RWPE1 (cell line): ENCODE results near the gene ZNF785.
"Not testable (repeated sequence)": the region's sequence is repeated elsewhere in the genome, so short reads cannot be mapped to it uniquely, and the experiment has no call there.

Source experiments
- CTCF ChIA-PET: fragments of 350-600 bp; sonication (Branson Sonifier 250); formaldehyde crosslinking; extraction: SDS; loops from one replicate; lab custom pipeline; 2021; lab: Yijun Ruan, JAX
- POLR2A ChIA-PET: fragments of 400-600 bp; formaldehyde crosslinking; extraction: SDS; loops from one replicate; lab custom pipeline; 2020; ENCODE audit warnings: antibody characterized with exemption; ENCODE audit not compliant: low non-redundant PET; lab: Yijun Ruan, JAX
- DNase-seq: peaks from one replicate; pipeline ENCODE4 v3.0.0; 2012; ENCODE audit warnings: low spot score
- H3K27ac ChIP-seq: fragments of 450-650 bp; 2 replicates; pipeline ENCODE4 v1.5.1; 2017
- TF ChIP-seq, protein P1 (sequence below): fragments of 450-650 bp; conservative IDR thresholded peaks from 2 replicates; pipeline ENCODE4 v1.5.1; 2017; ENCODE audit warnings: low read depth, mild to moderate bottlenecking

Gene ZNF785

GRCh38 chr16:30603945-30604315, 18.4 kb upstream of the ZNF785 start:
- CTCF ChIA-PET = interaction anchor here (0.6 kb wide), 2 partner anchors 33 to 47 kb away, joined by 3 to 9 read pairs; no protein-coding TSS in a partner anchor

GRCh38 chr16:30602616-30603277, 17.2 kb upstream of the ZNF785 start:
- CTCF ChIA-PET = interaction anchor here (0.5 to 1.3 kb wide), 2 partner anchors 27 to 36 kb away, joined by 4 to 5 read pairs; no protein-coding TSS in a partner anchor

More at GRCh38 chr16:30603945-30604315, 18.4 kb upstream of the ZNF785 start:
- POLR2A ChIA-PET = no interaction called here
- no peak overlapping the region for H3K27ac ChIP-seq
- TF ChIP-seq, protein P1, sequence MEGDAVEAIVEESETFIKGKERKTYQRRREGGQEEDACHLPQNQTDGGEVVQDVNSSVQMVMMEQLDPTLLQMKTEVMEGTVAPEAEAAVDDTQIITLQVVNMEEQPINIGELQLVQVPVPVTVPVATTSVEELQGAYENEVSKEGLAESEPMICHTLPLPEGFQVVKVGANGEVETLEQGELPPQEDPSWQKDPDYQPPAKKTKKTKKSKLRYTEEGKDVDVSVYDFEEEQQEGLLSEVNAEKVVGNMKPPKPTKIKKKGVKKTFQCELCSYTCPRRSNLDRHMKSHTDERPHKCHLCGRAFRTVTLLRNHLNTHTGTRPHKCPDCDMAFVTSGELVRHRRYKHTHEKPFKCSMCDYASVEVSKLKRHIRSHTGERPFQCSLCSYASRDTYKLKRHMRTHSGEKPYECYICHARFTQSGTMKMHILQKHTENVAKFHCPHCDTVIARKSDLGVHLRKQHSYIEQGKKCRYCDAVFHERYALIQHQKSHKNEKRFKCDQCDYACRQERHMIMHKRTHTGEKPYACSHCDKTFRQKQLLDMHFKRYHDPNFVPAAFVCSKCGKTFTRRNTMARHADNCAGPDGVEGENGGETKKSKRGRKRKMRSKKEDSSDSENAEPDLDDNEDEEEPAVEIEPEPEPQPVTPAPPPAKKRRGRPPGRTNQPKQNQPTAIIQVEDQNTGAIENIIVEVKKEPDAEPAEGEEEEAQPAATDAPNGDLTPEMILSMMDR = no peak
- DNase-seq = no peak

DNA sequence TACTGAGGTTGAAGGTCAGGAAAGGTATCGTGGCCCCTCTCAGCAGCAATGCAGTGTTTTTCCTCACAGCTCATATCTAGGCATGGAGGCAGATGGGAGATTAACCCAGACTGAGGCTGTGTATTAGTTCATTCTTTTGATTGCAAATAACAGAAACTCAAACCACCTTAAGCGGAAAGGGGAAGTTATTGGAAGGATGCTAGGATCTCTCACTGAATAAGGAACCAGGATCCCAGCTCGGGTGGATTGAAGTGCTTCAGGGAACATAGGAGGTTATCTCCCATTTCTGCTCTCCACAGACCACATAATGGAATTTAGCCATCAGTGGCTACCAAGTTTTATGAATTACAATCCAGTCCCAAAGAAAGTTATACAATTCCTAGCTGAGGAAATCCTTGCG, 16.5 kb upstream of the ZNF785 start:
- CTCF ChIA-PET = interaction anchor here (1.3 kb wide), 1 partner anchor 27 kb away, joined by 5 read pairs; no protein-coding TSS in a partner anchor
- TF ChIP-seq, protein P1 = no peak
- H3K27ac ChIP-seq = no peak overlapping the region
- POLR2A ChIA-PET = no interaction called here
- no peak for DNase-seq

More at GRCh38 chr16:30602616-30603277, 17.2 kb upstream of the ZNF785 start:
- peak overlapping the region; percentile 52 for H3K27ac ChIP-seq
- DNase-seq = no peak
- POLR2A ChIA-PET = interaction anchor here (0.6 kb wide), 1 partner anchor 16 kb away, joined by 5 read pairs; no protein-coding TSS in a partner anchor
- TF ChIP-seq, protein P1 = no peak

- H3K27ac ChIP-seq = no peak overlapping the region
- TF ChIP-seq, protein P1 = no peak
- CTCF ChIA-PET = no interaction called here
- POLR2A ChIA-PET = no interaction called here
- no peak for DNase-seq
These were observed 15.4 kb upstream of the ZNF785 start for GRCh38 chr16:30600929-30601328.

DNA sequence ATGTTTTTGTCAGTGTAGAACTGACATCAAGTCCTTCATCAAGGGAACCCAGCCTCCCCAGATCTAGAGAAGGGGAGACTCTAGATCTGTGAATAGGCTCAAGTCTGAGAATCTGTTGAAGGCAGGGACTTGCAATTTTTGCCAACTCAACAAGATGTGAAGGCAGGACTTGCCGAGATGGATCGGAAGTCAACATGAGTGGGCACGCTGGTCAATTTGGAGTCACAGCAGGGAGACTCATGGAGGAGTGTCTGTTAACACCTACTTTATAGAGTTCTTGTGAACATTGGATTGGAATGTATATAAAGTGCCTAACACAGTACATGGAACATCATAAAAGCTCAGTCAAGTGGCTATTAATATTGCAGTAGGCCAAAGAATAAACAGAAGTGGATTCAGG, 14.7 kb upstream of the ZNF785 start:
- ChIA-PET POLR2A (no interaction called here), CTCF (no interaction called here)
- TF ChIP-seq, protein P1 = no peak
- no peak overlapping the region for H3K27ac ChIP-seq
- DNase-seq = no peak

DNA sequence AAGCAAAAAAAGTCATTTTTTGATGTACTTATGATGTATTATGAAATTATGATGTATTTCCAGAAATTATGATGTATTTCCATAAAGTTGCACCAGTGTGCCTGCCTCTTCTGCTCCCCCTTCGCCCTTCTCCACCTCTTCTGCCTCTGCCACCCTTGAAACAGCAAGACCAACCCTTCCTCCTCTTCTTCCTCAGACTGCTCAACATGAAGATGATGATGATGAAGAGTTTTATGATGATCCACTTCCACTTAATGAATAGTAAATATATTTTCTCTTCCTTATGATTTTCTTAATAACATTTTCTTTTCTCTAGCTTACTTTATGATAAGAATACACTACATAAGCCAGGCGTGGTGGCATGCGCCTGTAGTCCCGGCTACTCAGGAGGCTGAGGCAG, 7.4 kb upstream of the ZNF785 start:
- DNase-seq = no peak
- CTCF ChIA-PET = interaction anchor here (0.6 kb wide), 1 partner anchor 183 kb away, joined by 3 read pairs; no protein-coding TSS in a partner anchor
- H3K27ac ChIP-seq = no peak overlapping the region
- TF ChIP-seq, protein P1 = no peak
- POLR2A ChIA-PET = interaction anchor here (0.6 kb wide), 1 partner anchor 66 kb away, joined by 3 read pairs; no protein-coding TSS in a partner anchor

DNA sequence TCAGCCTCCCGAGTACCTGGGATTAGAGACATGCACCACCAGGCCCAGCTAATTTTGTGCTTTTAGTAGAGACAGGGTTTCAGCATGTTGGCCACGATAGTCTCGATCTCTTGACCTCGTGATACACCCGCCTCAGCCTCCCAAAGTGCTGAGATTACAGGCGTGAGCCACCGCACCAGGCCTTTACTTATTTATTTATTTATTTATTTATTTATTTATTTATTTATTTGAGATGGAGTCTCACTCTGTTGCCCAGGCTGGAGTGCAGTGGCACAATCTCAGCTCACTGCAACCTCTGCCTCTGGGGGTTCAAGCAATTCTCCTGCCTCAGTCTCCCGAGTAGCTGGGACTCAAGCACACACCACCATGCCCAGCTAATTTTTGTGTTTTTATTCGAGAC, 5.4 kb upstream of the ZNF785 start:
- H3K27ac ChIP-seq, POLR2A ChIA-PET, DNase-seq: not testable (repeated sequence)
- CTCF ChIA-PET = interaction anchor here (0.6 to 0.7 kb wide), 3 partner anchors 99 to 836 kb away, joined by 4 to 5 read pairs (median 4); no protein-coding TSS in a partner anchor

GRCh38 chr16:30589582-30589981, 4.1 kb upstream of the ZNF785 start:
- peak overlapping the region; percentile 32 for H3K27ac ChIP-seq
- DNase-seq, CTCF ChIA-PET, POLR2A ChIA-PET: not testable (repeated sequence)
